Fibroblast of mammary gland (primary cell): ENCODE measurements around the gene MYH7B.
A peak's percentile ranks its signal among the peaks of the same experiment; 100 is the strongest.

Source experiments
- DNase-seq: peaks from one replicate; pipeline ENCODE4 v3.0.0-alpha.2; 2010; ENCODE audit warnings: low read depth
- H3K4me3 ChIP-seq: 2 replicates; pipeline ENCODE4 v1.5.1; 2011; ENCODE audit warnings: low read depth, mild to moderate bottlenecking, low read length, moderate library complexity; ENCODE audit not compliant: control insufficient read depth
- CTCF ChIP-seq: conservative IDR thresholded peaks from 2 replicates; pipeline ENCODE4 v1.5.1; 2011; ENCODE audit warnings: low read depth, low read length, inconsistent platforms; ENCODE audit not compliant: control insufficient read depth, insufficient read depth

Gene MYH7B

GRCh38 chr20:34995696-34996095 lies 40.0 kb downstream of the MYH7B start:
- no peak for DNase-seq
- TF ChIP-seq CTCF = no peak
- no peak overlapping the region for H3K4me3 ChIP-seq

GRCh38 chr20:34996243-34997028 lies 40.8 kb downstream of the MYH7B start:
- no peak for TF ChIP-seq CTCF
- no peak overlapping the region for H3K4me3 ChIP-seq
- DNase-seq = no peak

- no peak overlapping the region for H3K4me3 ChIP-seq
- TF ChIP-seq CTCF = no peak
- DNase-seq = peak; percentile 29
These were observed 41.5 kb downstream of the MYH7B start for GRCh38 chr20:34997131-34997561.

GRCh38 chr20:34997774-34998173 lies 42.1 kb downstream of the MYH7B start:
- TF ChIP-seq CTCF = no peak
- H3K4me3 ChIP-seq = no peak overlapping the region
- no peak for DNase-seq

GRCh38 chr20:34998331-34998950 lies 42.8 kb downstream of the MYH7B start:
- H3K4me3 ChIP-seq = no peak overlapping the region
- TF ChIP-seq CTCF = no peak

GRCh38 chr20:34999021-34999451 lies 43.4 kb downstream of the MYH7B start:
- H3K4me3 ChIP-seq = no peak overlapping the region
- no peak for DNase-seq
- TF ChIP-seq CTCF = no peak

More at GRCh38 chr20:34998331-34998950, 42.8 kb downstream of the MYH7B start:
- no peak for DNase-seq
